ENCODE results near the gene RFX4. TPM values are rescaled to one million over a fixed set of nuclear protein-coding genes. Genes with fewer than 3 reads are reported as not detected.

RFX4 gene
- total and polyA plus RNA-seq, 9 of the 15 experiments (the other 6 are each of a cell fraction or from before 2014, with no cell fraction given) = not detected

- TF ChIP-seq NCOA2 (IDR thresholded peaks at IDR 0.05; ENCODE audit: partially characterized antibody in 2 of 2) (no peak), HEY1 (CRISPR knock-in tag; IDR thresholded peaks at IDR 0.05; ENCODE audit: borderline replicate concordance) (no peak), ZNF175 (CRISPR knock-in tag; IDR thresholded peaks at IDR 0.05; ENCODE audit: low read depth) (no peak), MYBL2 (IDR thresholded peaks at IDR 0.05; ENCODE audit: low read depth) (no peak), MYBL2 (CRISPR knock-in tag; IDR thresholded peaks at IDR 0.05; ENCODE audit: borderline replicate concordance) (no peak), SRSF3 (IDR thresholded peaks at IDR 0.05; ENCODE audit: insufficient read depth, low read length) (no peak), KLF16 (IDR thresholded peaks at IDR 0.05) (no peak)
These were observed 62.2 kb downstream of the RFX4 start (continued) for GRCh38 chr12:106645074-106645421.

- Histone ChIP-seq H2AFZ (ENCODE audit: low read depth, low read length) (no peak overlapping the region), H3K9ac (ENCODE audit: insufficient read depth in 1 of 2, low read depth in 2 of 2, low read length in 2 of 2) (no peak overlapping the region), H3K9me3 (replicated peaks; ENCODE audit: control insufficient read depth, insufficient read depth, low read depth, low read length) (no peaks in the 10 kb centered on the region), H3K4me2 (ENCODE audit: insufficient read depth, low read length) (no peak overlapping the region), H3K79me2 (ENCODE audit: control insufficient read depth, insufficient read depth, low read length) (no peaks in the 10 kb centered on the region), H3K27ac (ENCODE audit: extremely low read depth, low read depth, low read length) (no peak overlapping the region), H3K36me3 (ENCODE audit: control insufficient read depth, insufficient read depth, low read length) (no peaks in the 10 kb centered on the region), H4K20me1 (replicated peaks; ENCODE audit: control insufficient read depth, insufficient read depth, low read length) (no peaks in the 10 kb centered on the region), H3K4me3 (no peak overlapping the region), H3K27me3 (ENCODE audit: control insufficient read depth in 2 of 2, insufficient read depth in 2 of 2, low read length in 2 of 2) (peaks cover 16 to 23% of the 10 kb centered on the region in 2 experiments; a peak in 4 of 5 replicates), H3K4me1 (replicated peaks in 1 of 2; ENCODE audit: control insufficient read depth in 2 of 2, insufficient read depth in 2 of 2, low read length in 2 of 2) (peaks cover 0 to 2% of the 10 kb centered on the region in 2 experiments; a peak in 1 of 5 replicates), H3K9me1 (ENCODE audit: control insufficient read depth, insufficient read depth, low read length) (no peaks in the 10 kb centered on the region)
- intact Hi-C loops (cut with micrococcal nuclease) (no loop called here), in situ Hi-C loops (cut with MboI) (no loop called here)
- no TSS peak for BruUV-seq (replicated peaks)
- ChIA-PET POLR2A (interaction anchor here (1.2 kb wide), 1 partner anchor 28 kb away, joined by 3 read pairs; no protein-coding TSS in a partner anchor), CTCF (ENCODE audit: low intra/inter-chr PET ratio) (no interaction called here)
- FAIRE-seq = no peak
- WGBS (ENCODE audit: insufficient coverage, low coverage, missing lambda C conversion rate) = 4% methylated on average over 6 of the region's 6 CpGs
- no peak for ATAC-seq
- TF ChIP-seq ZNF263 (CRISPR knock-in tag; IDR thresholded peaks at IDR 0.05; ENCODE audit: borderline replicate concordance) (no peak), NFIC (IDR thresholded peaks at IDR 0.05) (peak; percentile 65)
- no peak for DNase-seq (ENCODE audit: extremely low read depth in 1 of 4, low spot score in 3 of 4)
These were observed 62.9 kb downstream of the RFX4 start for GRCh38 chr12:106645465-106646330.
